ENCODE results near the gene TSPOAP1.

TSPOAP1 gene

DNA sequence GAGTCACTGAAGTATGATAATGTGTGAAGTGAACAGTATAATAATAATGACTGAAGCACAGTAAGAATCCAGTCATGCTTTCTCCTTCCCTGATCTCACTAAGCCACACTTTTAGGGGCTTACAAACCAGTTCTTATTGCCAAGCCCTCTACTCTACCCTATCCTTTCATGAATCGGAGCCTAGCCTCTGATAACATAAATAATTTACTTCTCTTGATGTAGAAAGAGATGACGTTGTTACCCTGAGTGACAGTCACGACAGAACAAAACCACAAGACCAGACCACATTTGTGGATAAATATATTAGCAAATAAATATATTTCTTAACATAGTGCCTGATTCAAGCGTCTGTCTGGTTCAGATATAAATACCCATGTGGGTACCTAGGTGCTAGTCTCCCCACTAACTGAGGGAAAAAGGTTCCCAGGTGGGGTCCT, 24.8 kb upstream of the TSPOAP1 start:
- Histone ChIP-seq H3K4me1 (ENCODE audit: control insufficient read depth, low read length) (peaks cover 36% of the 10 kb centered on the region), H3K4me3 (ENCODE audit: low read length) (peak overlapping the region; percentile 100), H3K9me2 (replicated peaks; ENCODE audit: control insufficient read depth, low read length) (no peaks in the 10 kb centered on the region), H3K79me2 (ENCODE audit: control insufficient read depth, low read length) (peaks cover 36% of the 10 kb centered on the region), H4K20me1 (ENCODE audit: control insufficient read depth, insufficient read depth, low read depth, low read length) (no peaks in the 10 kb centered on the region), H3K36me3 (ENCODE audit: control insufficient read depth, low read length) (peaks cover 35% of the 10 kb centered on the region), H3K27me3 (ENCODE audit: control insufficient read depth, low read length) (no peaks in the 10 kb centered on the region), H3K27ac (ENCODE audit: low read depth, low read length) (peak overlapping the region; percentile 89), H3F3A (ENCODE audit: control insufficient read depth, insufficient read depth) (peaks cover 23% of the 10 kb centered on the region), H3K9me3 (ENCODE audit: control insufficient read depth, insufficient read depth, low read length) (no peaks in the 10 kb centered on the region), H3K4me2 (ENCODE audit: low read length) (peak overlapping the region; percentile 96)
- TF ChIP-seq, protein P1, sequence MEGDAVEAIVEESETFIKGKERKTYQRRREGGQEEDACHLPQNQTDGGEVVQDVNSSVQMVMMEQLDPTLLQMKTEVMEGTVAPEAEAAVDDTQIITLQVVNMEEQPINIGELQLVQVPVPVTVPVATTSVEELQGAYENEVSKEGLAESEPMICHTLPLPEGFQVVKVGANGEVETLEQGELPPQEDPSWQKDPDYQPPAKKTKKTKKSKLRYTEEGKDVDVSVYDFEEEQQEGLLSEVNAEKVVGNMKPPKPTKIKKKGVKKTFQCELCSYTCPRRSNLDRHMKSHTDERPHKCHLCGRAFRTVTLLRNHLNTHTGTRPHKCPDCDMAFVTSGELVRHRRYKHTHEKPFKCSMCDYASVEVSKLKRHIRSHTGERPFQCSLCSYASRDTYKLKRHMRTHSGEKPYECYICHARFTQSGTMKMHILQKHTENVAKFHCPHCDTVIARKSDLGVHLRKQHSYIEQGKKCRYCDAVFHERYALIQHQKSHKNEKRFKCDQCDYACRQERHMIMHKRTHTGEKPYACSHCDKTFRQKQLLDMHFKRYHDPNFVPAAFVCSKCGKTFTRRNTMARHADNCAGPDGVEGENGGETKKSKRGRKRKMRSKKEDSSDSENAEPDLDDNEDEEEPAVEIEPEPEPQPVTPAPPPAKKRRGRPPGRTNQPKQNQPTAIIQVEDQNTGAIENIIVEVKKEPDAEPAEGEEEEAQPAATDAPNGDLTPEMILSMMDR (IDR thresholded peaks at IDR 0.05; ENCODE audit: low read depth, low read length, poor library complexity, severe bottlenecking): no peak
- TF ChIP-seq EZH2phosphoT487 (IDR thresholded peaks at IDR 0.05; ENCODE audit: borderline replicate concordance, low read length): no peak

DNA sequence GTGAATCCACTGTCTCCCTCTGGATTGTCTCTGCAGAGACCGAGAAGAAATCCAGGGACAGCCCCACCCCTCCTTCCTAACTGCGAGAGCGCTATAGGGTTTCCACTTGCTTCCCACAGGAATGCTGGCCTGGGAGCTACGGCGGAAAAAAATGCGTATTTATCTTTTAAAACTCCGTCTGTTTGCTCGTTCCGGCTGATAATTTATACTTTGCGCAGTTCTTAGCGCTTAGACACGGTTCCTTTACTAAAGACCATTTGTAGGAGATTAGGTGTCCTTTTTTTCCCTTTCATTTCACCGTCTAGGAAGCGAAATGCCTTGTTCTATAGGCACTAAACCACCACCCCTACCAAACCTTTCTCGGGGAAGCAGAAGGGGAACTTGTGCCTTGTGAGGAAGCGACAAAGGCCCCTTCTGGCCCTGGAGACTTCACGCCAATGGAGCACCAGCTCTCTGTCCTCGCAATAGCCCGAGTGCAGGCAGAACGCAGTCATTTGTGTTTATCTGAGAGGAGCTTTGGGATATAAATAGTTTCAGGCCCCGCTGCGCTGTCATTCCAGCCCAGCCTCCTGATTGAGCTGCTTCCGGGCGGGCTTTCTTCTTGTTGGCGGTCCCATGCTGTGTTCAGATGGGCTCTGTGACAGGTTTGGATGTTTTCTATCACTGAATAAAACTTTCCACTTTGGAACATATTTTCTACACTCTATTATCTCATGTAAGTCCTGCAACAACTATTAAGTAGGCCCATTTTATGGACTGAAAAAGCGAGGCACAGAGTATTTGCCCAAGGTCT, 24.2 kb upstream of the TSPOAP1 start:
- no peak for TF ChIP-seq EZH2phosphoT487 (IDR thresholded peaks at IDR 0.05; ENCODE audit: borderline replicate concordance, low read length)
- TF ChIP-seq, protein P1 (IDR thresholded peaks at IDR 0.05; ENCODE audit: low read depth, low read length, poor library complexity, severe bottlenecking): no peak
- no peaks in the 10 kb centered on the region for H3K9me3 ChIP-seq (ENCODE audit: control insufficient read depth, insufficient read depth, low read length)
- H3K4me1 ChIP-seq (ENCODE audit: control insufficient read depth, low read length): peaks cover 36% of the 10 kb centered on the region
- H3K4me2 ChIP-seq (ENCODE audit: low read length): peak overlapping the region; percentile 96
- peaks cover 41% of the 10 kb centered on the region for H3K36me3 ChIP-seq (ENCODE audit: control insufficient read depth, low read length)
- peak overlapping the region; percentile 100 for H3K4me3 ChIP-seq (ENCODE audit: low read length)
- H3F3A ChIP-seq (ENCODE audit: control insufficient read depth, insufficient read depth): peaks cover 23% of the 10 kb centered on the region
- no peaks in the 10 kb centered on the region for H4K20me1 ChIP-seq (ENCODE audit: control insufficient read depth, insufficient read depth, low read depth, low read length)
- H3K27me3 ChIP-seq (ENCODE audit: control insufficient read depth, low read length): no peaks in the 10 kb centered on the region
- H3K27ac ChIP-seq (ENCODE audit: low read depth, low read length): peak overlapping the region; percentile 89
- H3K79me2 ChIP-seq (ENCODE audit: control insufficient read depth, low read length): peaks cover 42% of the 10 kb centered on the region
- H3K9me2 ChIP-seq (replicated peaks; ENCODE audit: control insufficient read depth, low read length): no peaks in the 10 kb centered on the region

DNA sequence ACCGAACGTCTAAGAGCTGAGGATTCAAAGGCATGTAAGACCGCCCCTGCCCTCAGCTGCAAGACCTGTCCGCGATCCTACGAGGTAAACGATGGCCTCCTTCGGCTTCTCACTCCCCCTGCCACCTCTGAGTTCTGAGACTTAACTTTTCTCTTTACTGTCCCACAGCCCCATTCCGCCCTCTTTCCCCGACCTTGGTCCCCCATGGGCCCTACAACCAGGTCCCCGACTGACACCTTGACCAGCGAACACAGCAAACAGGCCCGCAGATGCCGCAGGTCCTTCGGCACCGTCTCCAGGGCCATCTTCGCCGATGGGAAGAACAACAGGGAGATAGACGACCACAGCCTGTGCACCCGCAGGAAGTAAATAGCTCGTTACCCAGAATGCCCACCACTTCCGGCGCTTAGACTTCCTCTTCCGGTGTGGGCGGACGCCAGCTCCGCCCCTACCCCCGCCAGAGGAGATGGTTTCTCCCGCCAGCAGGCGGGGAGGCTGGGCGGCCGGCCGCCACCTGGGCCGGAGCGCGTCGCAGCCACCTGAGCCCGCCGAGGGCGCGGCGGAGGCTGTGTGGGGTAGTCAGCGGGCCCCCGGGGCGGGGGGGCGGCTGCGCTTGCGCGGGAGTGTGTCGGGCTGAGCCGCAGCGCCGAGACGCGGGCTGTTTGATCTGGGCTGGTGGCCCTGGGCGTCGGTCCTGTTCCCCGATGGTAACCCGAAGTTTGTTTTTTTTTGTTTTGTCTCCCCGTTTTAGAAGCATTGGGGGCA, 23.4 kb upstream of the TSPOAP1 start, which contains the start of gene SUPT4H1:
SUPT4H1 (minus strand) TSS at position 371 of the 765 bp plus-strand sequence; CDS start at position 305, 66 bp downstream.
- H3K4me1 ChIP-seq (ENCODE audit: control insufficient read depth, low read length): peaks cover 36% of the 10 kb centered on the region
- H3K36me3 ChIP-seq (ENCODE audit: control insufficient read depth, low read length): peaks cover 49% of the 10 kb centered on the region
- TF ChIP-seq EZH2phosphoT487 (IDR thresholded peaks at IDR 0.05; ENCODE audit: borderline replicate concordance, low read length): no peak
- TF ChIP-seq, protein P1 (IDR thresholded peaks at IDR 0.05; ENCODE audit: low read depth, low read length, poor library complexity, severe bottlenecking): no peak
- peak within 1 kb of the TSS; percentile 100 for H3K4me3 ChIP-seq (ENCODE audit: low read length)
- no peaks in the 10 kb centered on the region for H4K20me1 ChIP-seq (ENCODE audit: control insufficient read depth, insufficient read depth, low read depth, low read length)
- peaks cover 50% of the 10 kb centered on the region for H3K79me2 ChIP-seq (ENCODE audit: control insufficient read depth, low read length)
- no peaks in the 10 kb centered on the region for H3K9me2 ChIP-seq (replicated peaks; ENCODE audit: control insufficient read depth, low read length)
- peak within 1 kb of the TSS; percentile 96 for H3K4me2 ChIP-seq (ENCODE audit: low read length)
- peaks cover 23% of the 10 kb centered on the region for H3F3A ChIP-seq (ENCODE audit: control insufficient read depth, insufficient read depth)
- no peaks in the 10 kb centered on the region for H3K27me3 ChIP-seq (ENCODE audit: control insufficient read depth, low read length)
- peak within 1 kb of the TSS; percentile 89 for H3K27ac ChIP-seq (ENCODE audit: low read depth, low read length)
- H3K9me3 ChIP-seq (ENCODE audit: control insufficient read depth, insufficient read depth, low read length): no peaks in the 10 kb centered on the region
